ENCODE data around the gene BRME1.

DNA sequence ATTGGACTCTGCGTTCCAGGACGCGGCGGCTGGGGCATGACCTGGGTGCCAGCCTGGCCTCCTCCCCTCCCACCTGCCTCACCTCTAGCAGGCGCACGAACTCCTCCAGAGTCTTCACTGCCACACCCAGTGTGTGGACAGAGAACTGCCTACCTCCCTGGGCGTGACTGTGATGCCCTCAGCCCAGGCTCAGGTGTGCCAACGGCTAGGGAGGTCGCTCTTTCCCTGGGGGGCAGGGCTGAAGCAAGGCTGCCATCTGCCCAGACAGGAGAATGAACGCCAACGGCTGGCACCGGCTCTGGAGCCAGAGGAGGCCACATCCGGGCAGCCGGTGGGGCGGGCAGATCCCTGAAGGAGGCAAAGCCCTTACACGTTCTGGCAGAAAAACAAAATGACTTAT lies 17.6 kb downstream of the BRME1 start:
- TF ChIP-seq, protein P1, sequence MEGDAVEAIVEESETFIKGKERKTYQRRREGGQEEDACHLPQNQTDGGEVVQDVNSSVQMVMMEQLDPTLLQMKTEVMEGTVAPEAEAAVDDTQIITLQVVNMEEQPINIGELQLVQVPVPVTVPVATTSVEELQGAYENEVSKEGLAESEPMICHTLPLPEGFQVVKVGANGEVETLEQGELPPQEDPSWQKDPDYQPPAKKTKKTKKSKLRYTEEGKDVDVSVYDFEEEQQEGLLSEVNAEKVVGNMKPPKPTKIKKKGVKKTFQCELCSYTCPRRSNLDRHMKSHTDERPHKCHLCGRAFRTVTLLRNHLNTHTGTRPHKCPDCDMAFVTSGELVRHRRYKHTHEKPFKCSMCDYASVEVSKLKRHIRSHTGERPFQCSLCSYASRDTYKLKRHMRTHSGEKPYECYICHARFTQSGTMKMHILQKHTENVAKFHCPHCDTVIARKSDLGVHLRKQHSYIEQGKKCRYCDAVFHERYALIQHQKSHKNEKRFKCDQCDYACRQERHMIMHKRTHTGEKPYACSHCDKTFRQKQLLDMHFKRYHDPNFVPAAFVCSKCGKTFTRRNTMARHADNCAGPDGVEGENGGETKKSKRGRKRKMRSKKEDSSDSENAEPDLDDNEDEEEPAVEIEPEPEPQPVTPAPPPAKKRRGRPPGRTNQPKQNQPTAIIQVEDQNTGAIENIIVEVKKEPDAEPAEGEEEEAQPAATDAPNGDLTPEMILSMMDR (IDR thresholded peaks at IDR 0.05), result no peak
- TF ChIP-seq POLR2A (IDR thresholded peaks at IDR 0.05), result no peak
